NB4 (cell line): ENCODE data around the gene HERC4.
"Not testable (repeated sequence)": the region's sequence is repeated elsewhere in the genome, so short reads cannot be mapped to it uniquely, and the experiment has no call there.

ENCODE experiments used
- DNase-seq: peaks from one replicate; pipeline ENCODE4 v3.0.0; 2010; ENCODE audit warnings: low read depth
- H3K4me3 ChIP-seq: one replicate; pipeline ENCODE4 v1.5.1; 2011; ENCODE audit warnings: mild to moderate bottlenecking, low read depth, low read length, moderate library complexity
- CTCF ChIP-seq: IDR thresholded peaks from one replicate; pipeline ENCODE4 v1.5.1; 2012; ENCODE audit warnings: low read depth, low read length
- MAX ChIP-seq: IDR thresholded peaks from 2 replicates; pipeline ENCODE4 v1.6.1; 2011; ENCODE audit warnings: low read depth, low read length
- MYC ChIP-seq: IDR thresholded peaks from 2 replicates; pipeline ENCODE4 v1.6.1; 2011; ENCODE audit warnings: low read depth, low read length
- POLR2A ChIP-seq: IDR thresholded peaks from 2 replicates; pipeline ENCODE4 v1.6.1; 2011; ENCODE audit warnings: mild to moderate bottlenecking; ENCODE audit not compliant: insufficient read length; ENCODE audit errors: extremely low read depth

The HERC4 gene

GRCh38 chr10:68001539-68001938 is 73.5 kb downstream of the HERC4 start:
- H3K4me3 ChIP-seq: no peak overlapping the region
- no peak for DNase-seq
- TF ChIP-seq CTCF: no peak
- TF ChIP-seq POLR2A: no peak
- no peak for TF ChIP-seq MAX
- no peak for TF ChIP-seq MYC

- H3K4me3 ChIP-seq: no peak overlapping the region
- TF ChIP-seq MYC: no peak
- TF ChIP-seq MAX: no peak
- DNase-seq: no peak
Measured at GRCh38 chr10:68001000-68001399, 74.1 kb downstream of the HERC4 start.

GRCh38 chr10:67990093-67990492 is 85.0 kb downstream of the HERC4 start:
- no peak for DNase-seq
- TF ChIP-seq MAX (no peak), CTCF (no peak), MYC (no peak), POLR2A (no peak)
- H3K4me3 ChIP-seq: no peak overlapping the region

GRCh38 chr10:67988606-67989005 is 86.5 kb downstream of the HERC4 start:
- TF ChIP-seq MAX (no peak), POLR2A (no peak)
- H3K4me3 ChIP-seq: no peak overlapping the region
- DNase-seq: no peak

GRCh38 chr10:67982603-67983002 is 92.5 kb downstream of the HERC4 start:
- not testable (repeated sequence) for H3K4me3 ChIP-seq, DNase-seq

GRCh38 chr10:67978749-67979148 is 96.3 kb downstream of the HERC4 start:
- no peak overlapping the region for H3K4me3 ChIP-seq
- no peak for TF ChIP-seq CTCF
- no peak for TF ChIP-seq POLR2A
- TF ChIP-seq MAX: no peak
- TF ChIP-seq MYC: no peak
- no peak for DNase-seq

GRCh38 chr10:67977251-67977650 is 97.8 kb downstream of the HERC4 start:
- DNase-seq: no peak
- no peak for TF ChIP-seq MAX
- no peak for TF ChIP-seq POLR2A
- no peak overlapping the region for H3K4me3 ChIP-seq
